Measurements from ENCODE around the gene CITED4.

- no peak for TF ChIP-seq CTCF (IDR thresholded peaks at IDR 0.05)
- no peak for TF ChIP-seq POLR2A (IDR thresholded peaks at IDR 0.05)
Measured at GRCh38 chr1:40880813-40881549, 18.8 kb upstream of the CITED4 start.

All from transverse colon (tissue), 3 donors.